Panc1 (cell line): ENCODE results near the gene MN1. TPM values are rescaled to one million over a fixed set of nuclear protein-coding genes. Genes with fewer than 3 reads are reported as not detected.

Source experiments
- ATAC-seq: fragments of 200-7000 bp; cut with Tn5 transposase; 2 replicates; pipeline ENCODE4 v1.9.1; 2020; ENCODE audit warnings: mild to moderate bottlenecking, moderate library complexity
- BruUV-seq: library from RNA; stranded (reverse); fragments of 400-500 nt; replicated peaks from 2 replicates; lab custom pipeline; 2021; lab: Mats Ljungman, UMichigan
- CTCF ChIA-PET: fragments of 300-600 bp; sonication (Branson Sonifier 250); formaldehyde crosslinking; loops from one replicate; lab custom pipeline; 2022; ENCODE audit warnings: antibody characterized with exemption; lab: Charles Lee
- POLR2A ChIA-PET: fragments of 300-600 bp; sonication (Branson Sonifier 250); formaldehyde crosslinking; loops from one replicate; lab custom pipeline; 2022; ENCODE audit warnings: antibody characterized with exemption; lab: Charles Lee
- DNase-seq: peaks from one replicate; pipeline ENCODE4 v3.0.0-alpha.2; 2010; ENCODE audit warnings: low read depth, low spot score
- H3K27ac ChIP-seq: 2 replicates; pipeline ENCODE4 v1.5.1; 2011; ENCODE audit warnings: mild to moderate bottlenecking, low read length, inconsistent platforms
- H3K27me3 ChIP-seq: fragments of 200-500 bp; sonication (Bioruptor generic); 2 replicates; pipeline ENCODE4 v1.6.0; 2014; ENCODE audit warnings: low read length, inconsistent platforms; ENCODE audit not compliant: control insufficient read depth, insufficient read depth
- H3K36me3 ChIP-seq: fragments of 200-500 bp; sonication (Bioruptor generic); 2 replicates; pipeline ENCODE4 v1.5.1; 2014; ENCODE audit warnings: inconsistent platforms, mild to moderate bottlenecking, low read length, moderate library complexity; ENCODE audit not compliant: control insufficient read depth, insufficient read depth
- H3K4me1 ChIP-seq: 2 replicates; pipeline ENCODE4 v1.5.1; 2011; ENCODE audit warnings: inconsistent platforms, mild to moderate bottlenecking, low read length, moderate library complexity; ENCODE audit not compliant: control insufficient read depth, insufficient read depth
- H3K4me3 ChIP-seq, 2 experiments: 2 replicates each; pipeline ENCODE4 v1.5.1; 2011 to 2012; ENCODE audit warnings: low read depth in 2 of 2, low read length in 2 of 2, mild to moderate bottlenecking in 2 of 2, inconsistent platforms in 1 of 2, moderate library complexity in 1 of 2
- H3K9me3 ChIP-seq: fragments of 200-500 bp; sonication (Bioruptor generic); 2 replicates; pipeline ENCODE4 v1.5.1; 2014; ENCODE audit warnings: low read depth, mild to moderate bottlenecking, inconsistent platforms, low read length, moderate library complexity; ENCODE audit not compliant: control insufficient read depth, insufficient read depth
- CTCF ChIP-seq: fragments of 450-650 bp; IDR thresholded peaks from 2 replicates; pipeline ENCODE4 v1.5.1; 2017; ENCODE audit warnings: mild to moderate bottlenecking
- POLR2AphosphoS5 ChIP-seq: IDR thresholded peaks from 2 replicates; pipeline ENCODE4 v1.6.1; 2012; ENCODE audit warnings: mild to moderate bottlenecking, low read depth, low read length, moderate library complexity
- REST ChIP-seq, 2 experiments: IDR thresholded peaks; 2 replicates each; pipeline ENCODE4 v1.6.1; 2011 to 2012; ENCODE audit warnings: low read depth in 2 of 2, control low read depth in 1 of 2, low read length in 1 of 2, mild to moderate bottlenecking in 1 of 2, moderate library complexity in 1 of 2; ENCODE audit not compliant: insufficient read depth in 1 of 2
- SIN3A ChIP-seq: IDR thresholded peaks from 2 replicates; pipeline ENCODE4 v1.6.1; 2012; ENCODE audit warnings: low read depth, mild to moderate bottlenecking, low read length, moderate library complexity, borderline replicate concordance; ENCODE audit not compliant: insufficient read depth
- TCF7L2 ChIP-seq: IDR thresholded peaks from 2 replicates; pipeline ENCODE4 v1.6.1; 2011; ENCODE audit warnings: mild to moderate bottlenecking, low read depth, low read length, inconsistent platforms
- in situ Hi-C: cut with HindIII; loops from 2 replicates; pipeline ENCODE4 v1.10.0; 2016; ENCODE audit warnings: low sequenced_read_pairs, low pct_unique_long_range_greater_than_20kb
- intact Hi-C: fragments of 100-400 bp; cut with micrococcal nuclease; formaldehyde crosslinking; loops from one replicate; pipeline ENCODE4 v1.10.0; 2022; ENCODE audit not compliant: unreplicated experiment
- total RNA-seq: library from RNA; stranded (reverse); gene quantifications from one replicate; pipeline ENCODE4 v1.2.1, GENCODE V29; 2021; ENCODE audit not compliant: unreplicated experiment

Gene MN1
- total RNA-seq, 1 experiment from 2014 or later, result 0.51 TPM

GRCh38 chr22:27711756-27712155 is 89.8 kb downstream of the MN1 start:
- Histone ChIP-seq H3K9me3 (no peaks in the 10 kb centered on the region), H3K4me3 (no peak overlapping the region), H3K36me3 (no peaks in the 10 kb centered on the region), H3K27me3 (no peaks in the 10 kb centered on the region), H3K27ac (no peak overlapping the region), H3K4me1 (no peaks in the 10 kb centered on the region)
- ChIA-PET POLR2A (no interaction called here), CTCF (no interaction called here)
- DNase-seq (no peak), ATAC-seq (no peak)
- in situ Hi-C loops, result no loop called here
- intact Hi-C loops, result no loop called here
- TF ChIP-seq REST (IDR thresholded peaks at IDR 0.05; ENCODE audit: insufficient read depth in 1 of 2, low read depth in 2 of 2, low read length in 1 of 2) (no peak), TCF7L2 (no peak), CTCF (no peak), POLR2AphosphoS5 (no peak), SIN3A (no peak)
- no TSS peak for BruUV-seq

GRCh38 chr22:27711012-27711411 is 90.5 kb downstream of the MN1 start:
- POLR2A ChIA-PET, result no interaction called here
- CTCF ChIA-PET, result no interaction called here
- BruUV-seq, result no TSS peak
- DNase-seq (no peak), ATAC-seq (no peak)
- Histone ChIP-seq H3K27ac (no peak overlapping the region), H3K9me3 (no peaks in the 10 kb centered on the region), H3K4me3 (no peak overlapping the region), H3K36me3 (no peaks in the 10 kb centered on the region), H3K27me3 (no peaks in the 10 kb centered on the region), H3K4me1 (no peaks in the 10 kb centered on the region)
- intact Hi-C loops, result no loop called here
- no peak for TF ChIP-seq POLR2AphosphoS5
- TF ChIP-seq SIN3A, result no peak
- no peak for TF ChIP-seq CTCF
- TF ChIP-seq TCF7L2, result no peak
- no peak for TF ChIP-seq REST (IDR thresholded peaks at IDR 0.05; ENCODE audit: insufficient read depth in 1 of 2, low read depth in 2 of 2, low read length in 1 of 2)
- in situ Hi-C loops, result no loop called here
